OCI-LY7 (cell line): ENCODE measurements around the gene CACNA2D1. TPM values are rescaled to one million over a fixed set of nuclear protein-coding genes. Genes with fewer than 3 reads are reported as not detected.

Experiments
- BruUV-seq: library from RNA; stranded (reverse); fragments of 400-500 nt; replicated peaks from 2 replicates; lab custom pipeline; 2021; lab: Mats Ljungman, UMichigan
- CTCF ChIA-PET: fragments of 300-600 bp; sonication (Branson Sonifier 250); formaldehyde crosslinking; loops from one replicate; lab custom pipeline; 2022; ENCODE audit warnings: antibody characterized with exemption; ENCODE audit not compliant: unreplicated experiment; lab: Charles Lee
- POLR2A ChIA-PET: fragments of 300-600 bp; sonication (Branson Sonifier 250); formaldehyde crosslinking; loops from one replicate; lab custom pipeline; 2022; ENCODE audit warnings: antibody characterized with exemption; lab: Charles Lee
- DNase-seq: peaks from one replicate; pipeline ENCODE4 v3.0.0-alpha.2; 2015; ENCODE audit warnings: low spot score
- H2AFZ ChIP-seq: fragments of 200-600 bp; sonication (generic), shearing (Covaris generic); 2 replicates; pipeline ENCODE4 v1.6.1; 2014; ENCODE audit warnings: mild to moderate bottlenecking, antibody characterized with exemption, low read length, moderate library complexity
- H3K27ac ChIP-seq: fragments of 200-600 bp; sonication (generic); 2 replicates; pipeline ENCODE4 v1.5.1; 2014; ENCODE audit warnings: mixed run types, low read depth, mild to moderate bottlenecking, moderate library complexity, low read length, inconsistent platforms; ENCODE audit not compliant: poor library complexity, severe bottlenecking
- H3K36me3 ChIP-seq: fragments of 200-600 bp; sonication (generic); 2 replicates; pipeline ENCODE4 v1.6.1; 2014; ENCODE audit warnings: mild to moderate bottlenecking, antibody characterized with exemption, low read length, moderate library complexity, mixed read lengths; ENCODE audit not compliant: insufficient read depth
- H3K4me1 ChIP-seq: fragments of 200-600 bp; sonication (generic); 2 replicates; pipeline ENCODE4 v1.5.1; 2014; ENCODE audit warnings: mild to moderate bottlenecking, low read length; ENCODE audit not compliant: insufficient read depth, poor library complexity, severe bottlenecking
- H3K4me2 ChIP-seq: fragments of 200-600 bp; sonication (generic); 2 replicates; pipeline ENCODE4 v1.6.1; 2014; ENCODE audit warnings: mild to moderate bottlenecking, low read length
- H3K4me3 ChIP-seq: fragments of 200-600 bp; sonication (generic); 2 replicates; pipeline ENCODE4 v1.5.1; 2014; ENCODE audit warnings: mild to moderate bottlenecking, low read depth, low read length; ENCODE audit not compliant: poor library complexity, severe bottlenecking
- H3K79me2 ChIP-seq: fragments of 200-600 bp; sonication (generic); 2 replicates; pipeline ENCODE4 v1.6.1; 2016; ENCODE audit warnings: low read depth, mild to moderate bottlenecking, low read length, moderate library complexity, mixed read lengths; ENCODE audit not compliant: insufficient read depth
- H3K9me2 ChIP-seq: fragments of 200-600 bp; sonication (generic); 2 replicates; pipeline ENCODE4 v1.6.1; 2016; ENCODE audit warnings: mild to moderate bottlenecking, low read length, mixed read lengths; ENCODE audit not compliant: insufficient read depth
- H3K9me3 ChIP-seq: fragments of 200-600 bp; sonication (generic); 2 replicates; pipeline ENCODE4 v1.6.1; 2014; ENCODE audit warnings: mild to moderate bottlenecking, mixed run types, low read length, mixed read lengths
- H4K20me1 ChIP-seq: fragments of 200-600 bp; sonication (generic); 2 replicates; pipeline ENCODE4 v1.6.1; 2014; ENCODE audit warnings: mild to moderate bottlenecking, antibody characterized with exemption, low read length, moderate library complexity, mixed read lengths; ENCODE audit not compliant: insufficient read depth
- EZH2phosphoT487 ChIP-seq: fragments of 200-600 bp; sonication (generic); IDR thresholded peaks from 2 replicates; pipeline ENCODE4 v1.6.1; 2018; ENCODE audit warnings: low read depth, borderline replicate concordance, mild to moderate bottlenecking, mixed run types, antibody characterized with exemption, low read length, moderate library complexity, mixed read lengths
- intact Hi-C: fragments of 100-400 bp; cut with micrococcal nuclease; formaldehyde crosslinking; loops from one replicate; pipeline ENCODE4 v1.10.0; 2022; ENCODE audit not compliant: unreplicated experiment
- total RNA-seq, 2 experiments: library from RNA; depleted of rRNA in 1 of 2; stranded (reverse); fragments of >200 nt in 1 of 2; shearing (Covaris generic) in 1 of 2; gene quantifications; 2 replicates each; pipeline ENCODE4 v1.2.3, GENCODE V29; 2014 to 2022
- TF ChIP-seq, protein P1 (sequence below): fragments of 200-600 bp; sonication (generic); conservative IDR thresholded peaks from 2 replicates; pipeline ENCODE4 v1.5.1; 2014; ENCODE audit warnings: mild to moderate bottlenecking, antibody characterized with exemption, low read length, moderate library complexity, mixed read lengths

Gene CACNA2D1
- total RNA-seq, 2 experiments from 2014 or later, result not detected

DNA sequence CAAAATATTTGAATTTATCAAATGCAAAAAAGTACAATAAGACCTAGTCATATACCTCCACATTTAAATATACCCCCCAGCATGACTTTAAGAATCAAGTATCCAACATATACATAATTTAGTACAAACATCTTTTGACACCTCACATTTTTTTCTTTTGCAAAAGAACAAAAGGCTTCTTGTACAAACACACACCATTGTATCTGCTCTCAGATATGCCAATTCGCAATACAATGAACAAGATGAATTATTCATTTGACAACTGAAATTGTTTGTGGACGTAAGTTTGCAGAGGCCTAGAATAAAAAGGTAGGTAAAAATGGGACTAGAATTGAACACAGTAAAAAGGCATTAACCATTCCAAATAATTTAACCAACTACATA lies 154.4 kb downstream of the CACNA2D1 start:
- BruUV-seq, result no TSS peak
- no peak overlapping the region for H3K4me3 ChIP-seq
- H3K27ac ChIP-seq, result no peak overlapping the region
- no peaks in the 10 kb centered on the region for H3K9me2 ChIP-seq
- TF ChIP-seq, protein P1, sequence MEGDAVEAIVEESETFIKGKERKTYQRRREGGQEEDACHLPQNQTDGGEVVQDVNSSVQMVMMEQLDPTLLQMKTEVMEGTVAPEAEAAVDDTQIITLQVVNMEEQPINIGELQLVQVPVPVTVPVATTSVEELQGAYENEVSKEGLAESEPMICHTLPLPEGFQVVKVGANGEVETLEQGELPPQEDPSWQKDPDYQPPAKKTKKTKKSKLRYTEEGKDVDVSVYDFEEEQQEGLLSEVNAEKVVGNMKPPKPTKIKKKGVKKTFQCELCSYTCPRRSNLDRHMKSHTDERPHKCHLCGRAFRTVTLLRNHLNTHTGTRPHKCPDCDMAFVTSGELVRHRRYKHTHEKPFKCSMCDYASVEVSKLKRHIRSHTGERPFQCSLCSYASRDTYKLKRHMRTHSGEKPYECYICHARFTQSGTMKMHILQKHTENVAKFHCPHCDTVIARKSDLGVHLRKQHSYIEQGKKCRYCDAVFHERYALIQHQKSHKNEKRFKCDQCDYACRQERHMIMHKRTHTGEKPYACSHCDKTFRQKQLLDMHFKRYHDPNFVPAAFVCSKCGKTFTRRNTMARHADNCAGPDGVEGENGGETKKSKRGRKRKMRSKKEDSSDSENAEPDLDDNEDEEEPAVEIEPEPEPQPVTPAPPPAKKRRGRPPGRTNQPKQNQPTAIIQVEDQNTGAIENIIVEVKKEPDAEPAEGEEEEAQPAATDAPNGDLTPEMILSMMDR, result no peak
- TF ChIP-seq EZH2phosphoT487, result no peak
- H3K4me2 ChIP-seq, result no peak overlapping the region
- intact Hi-C loops, result no loop called here
- no peaks in the 10 kb centered on the region for H3K79me2 ChIP-seq
- H2AFZ ChIP-seq, result no peak overlapping the region
- no peaks in the 10 kb centered on the region for H3K4me1 ChIP-seq
- DNase-seq, result no peak
- ChIA-PET CTCF (no interaction called here), POLR2A (no interaction called here)
- H3K36me3 ChIP-seq, result no peaks in the 10 kb centered on the region
- no peaks in the 10 kb centered on the region for H3K9me3 ChIP-seq
- no peaks in the 10 kb centered on the region for H4K20me1 ChIP-seq

DNA sequence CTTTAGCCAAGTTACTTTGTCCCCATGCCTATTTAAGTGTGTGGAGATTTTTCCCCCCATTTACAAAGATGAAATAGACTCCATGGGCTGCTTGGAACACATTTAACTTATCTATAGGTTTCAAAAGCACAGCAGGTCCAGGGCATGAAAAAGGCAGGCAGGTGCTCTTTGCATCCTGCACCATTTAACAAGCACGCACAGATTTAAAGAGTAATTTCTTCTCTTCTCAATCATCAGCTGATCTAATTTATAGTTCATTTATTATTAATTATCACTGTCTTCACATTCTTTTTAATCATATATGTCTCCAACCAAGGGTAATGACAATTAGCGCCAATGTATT lies 156.8 kb downstream of the CACNA2D1 start:
- DNase-seq, result no peak
- H3K4me1 ChIP-seq, result no peaks in the 10 kb centered on the region
- H3K4me3 ChIP-seq, result no peak overlapping the region
- intact Hi-C loops, result no loop called here
- POLR2A ChIA-PET, result interaction anchor here (0.6 kb wide), 1 partner anchor 1190 kb away, joined by 3 read pairs; no protein-coding TSS in a partner anchor
- H3K4me2 ChIP-seq, result no peak overlapping the region
- no peak overlapping the region for H2AFZ ChIP-seq
- CTCF ChIA-PET, result no interaction called here
- H3K27ac ChIP-seq, result no peak overlapping the region
- TF ChIP-seq, protein P1, result no peak
- no peak for TF ChIP-seq EZH2phosphoT487
- no peaks in the 10 kb centered on the region for H3K36me3 ChIP-seq
- H3K9me3 ChIP-seq, result no peaks in the 10 kb centered on the region
- BruUV-seq, result no TSS peak
- H4K20me1 ChIP-seq, result no peaks in the 10 kb centered on the region
- no peaks in the 10 kb centered on the region for H3K79me2 ChIP-seq
- H3K9me2 ChIP-seq, result no peaks in the 10 kb centered on the region

DNA sequence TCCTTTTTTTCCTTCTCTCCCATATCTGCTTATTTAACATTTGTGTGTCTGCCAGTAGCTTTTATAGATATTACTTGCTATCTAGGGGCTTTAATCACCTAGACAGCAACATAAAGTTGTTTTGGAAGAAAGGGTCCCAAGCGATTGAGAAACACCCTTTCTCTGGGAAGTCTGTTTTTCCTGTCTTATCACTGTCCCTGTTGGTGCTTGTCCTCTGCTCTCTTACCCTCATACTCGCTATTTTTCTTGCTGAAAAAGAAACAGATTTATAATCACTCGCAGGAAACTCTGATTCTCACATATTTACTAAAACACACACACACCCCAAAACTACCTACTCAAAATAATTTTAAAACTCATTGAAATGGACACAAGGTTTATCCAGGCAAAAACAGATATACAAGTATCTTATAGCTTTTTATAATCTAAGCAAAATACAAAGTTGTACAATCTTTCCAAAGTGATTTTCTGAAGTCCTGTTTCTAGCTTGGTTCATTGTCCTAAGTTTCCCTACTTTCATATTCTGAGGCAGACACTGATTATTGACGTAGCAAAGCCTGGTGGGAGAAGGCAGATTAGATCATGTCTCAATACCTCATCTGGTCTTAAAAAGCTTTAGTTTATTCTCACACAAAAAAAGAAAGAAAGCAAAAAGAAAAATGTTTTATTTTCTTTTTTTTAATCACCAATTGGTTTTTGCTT lies 157.3 kb downstream of the CACNA2D1 start:
- H3K79me2 ChIP-seq, result no peaks in the 10 kb centered on the region
- H3K4me2 ChIP-seq, result no peak overlapping the region
- H3K9me3 ChIP-seq, result no peaks in the 10 kb centered on the region
- H3K9me2 ChIP-seq, result no peaks in the 10 kb centered on the region
- no TSS peak for BruUV-seq
- ChIA-PET CTCF (no interaction called here), POLR2A (interaction anchor here (0.6 kb wide), 1 partner anchor 1191 kb away, joined by 3 read pairs; no protein-coding TSS in a partner anchor)
- no peaks in the 10 kb centered on the region for H4K20me1 ChIP-seq
- intact Hi-C loops, result no loop called here
- TF ChIP-seq EZH2phosphoT487, result no peak
- TF ChIP-seq, protein P1, result no peak
- no peaks in the 10 kb centered on the region for H3K4me1 ChIP-seq
- H2AFZ ChIP-seq, result no peak overlapping the region
- no peaks in the 10 kb centered on the region for H3K36me3 ChIP-seq
- DNase-seq, result no peak
- no peak overlapping the region for H3K27ac ChIP-seq
- H3K4me3 ChIP-seq, result no peak overlapping the region
